HK-2 (cell line): ENCODE measurements around the gene MITF.
"Not testable (repeated sequence)": the region's sequence is repeated elsewhere in the genome, so short reads cannot be mapped to it uniquely, and the experiment has no call there.

Experiments
- DNase-seq: peaks from one replicate; pipeline ENCODE4 v3.0.0-alpha.2; 2018; ENCODE audit not compliant: unreplicated experiment

Gene MITF

GRCh38 chr3:69787436-69788168 lies 48.3 kb downstream of the MITF start:
- no peak for DNase-seq

DNA sequence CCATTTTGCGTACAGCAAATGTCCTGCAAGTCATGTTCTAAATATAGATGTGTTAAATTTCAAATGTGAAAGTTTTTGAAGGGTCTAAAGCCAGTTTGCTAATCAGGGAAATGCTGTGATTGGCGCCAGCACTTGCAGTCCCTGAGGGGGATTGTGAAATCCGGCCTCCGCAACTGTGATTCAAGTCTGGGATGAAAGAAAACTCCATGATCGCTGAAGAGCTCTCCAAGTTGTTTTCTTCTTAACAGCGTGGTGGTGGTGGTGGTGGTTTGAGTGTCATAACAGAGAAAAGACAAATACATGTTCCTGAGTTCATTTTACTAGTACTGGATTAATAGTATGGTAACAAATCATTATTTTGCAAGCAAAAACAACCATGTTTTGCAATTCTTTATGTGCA lies 51.8 kb downstream of the MITF start:
- no peak for DNase-seq

GRCh38 chr3:69791919-69792399 lies 52.7 kb downstream of the MITF start:
- no peak for DNase-seq

GRCh38 chr3:69796126-69796525 lies 56.9 kb downstream of the MITF start:
- not testable (repeated sequence) for DNase-seq

GRCh38 chr3:69803681-69804270 lies 64.5 kb downstream of the MITF start:
- DNase-seq, result no peak

DNA sequence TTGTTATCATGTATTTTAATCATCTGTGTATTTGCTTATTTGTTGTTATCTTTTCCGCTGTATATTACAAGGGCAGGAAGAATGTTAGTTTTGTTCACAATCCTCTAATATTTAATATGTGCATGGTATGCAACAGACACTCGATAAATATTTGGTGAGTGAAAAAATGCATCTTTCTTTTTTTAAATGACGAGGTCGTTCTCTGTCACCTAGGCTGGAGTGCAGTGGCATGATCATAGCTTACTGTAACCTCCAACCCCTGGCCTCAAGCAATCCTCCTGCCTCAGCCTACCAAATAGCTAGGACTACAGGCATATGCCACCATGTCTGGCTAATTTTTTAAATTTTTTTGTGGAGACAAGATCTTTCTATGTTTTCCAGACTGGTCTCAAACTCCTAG lies 66.2 kb downstream of the MITF start:
- no peak for DNase-seq

DNA sequence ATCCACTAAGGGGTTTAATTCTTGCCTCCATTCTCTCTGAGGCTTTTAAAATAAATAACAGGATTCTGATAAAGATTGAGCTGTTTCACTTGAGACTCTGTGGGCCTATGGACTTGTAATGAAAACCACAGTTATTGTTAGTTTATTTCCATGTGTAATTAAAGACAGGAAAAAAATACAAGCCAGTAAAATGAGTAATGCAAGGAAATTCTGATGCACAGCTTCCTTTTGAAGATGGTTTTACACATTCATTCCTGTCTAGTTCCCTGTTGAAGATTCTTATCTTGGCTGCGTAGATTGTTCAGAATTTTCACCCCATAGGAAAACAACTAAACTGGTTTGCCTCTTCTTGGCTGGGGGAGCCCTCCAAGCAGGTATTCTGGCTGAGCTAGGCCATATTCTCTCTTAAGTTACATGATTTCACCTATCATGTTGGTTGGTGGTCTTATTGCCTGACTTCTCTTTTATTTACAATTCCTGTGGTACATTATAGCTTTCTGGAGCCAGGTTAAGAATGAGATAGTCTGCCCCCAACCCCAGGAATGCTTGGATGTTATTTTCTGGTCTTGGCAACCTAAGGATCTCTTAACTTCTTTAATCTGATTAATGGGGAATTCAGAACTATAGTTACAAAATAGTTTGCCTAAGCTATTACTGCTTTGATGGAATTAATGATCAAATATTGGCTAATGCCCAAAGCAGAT lies 67.6 kb downstream of the MITF start:
- no peak for DNase-seq

DNA sequence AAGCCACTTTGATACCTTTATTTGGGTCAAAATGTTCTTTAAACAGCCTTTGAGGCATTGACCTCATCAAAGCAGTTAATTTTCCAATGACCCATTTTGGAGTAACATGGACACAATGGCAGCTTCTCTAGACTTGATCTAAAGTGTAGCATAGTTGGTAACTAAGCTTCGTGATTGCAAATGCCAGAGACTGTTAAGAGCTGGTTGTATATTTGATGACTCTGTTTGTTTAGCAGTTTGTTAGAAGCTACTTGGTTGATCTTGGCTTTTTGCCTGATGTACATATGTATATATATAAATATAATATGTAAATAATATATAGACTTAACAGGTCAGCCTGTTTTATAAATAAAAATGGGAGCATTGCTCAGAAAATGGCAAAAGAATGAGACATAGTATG lies 68.4 kb downstream of the MITF start:
- DNase-seq, result no peak

GRCh38 chr3:69809076-69809835 lies 70.0 kb downstream of the MITF start:
- no peak for DNase-seq

GRCh38 chr3:69811452-69812401 lies 72.5 kb downstream of the MITF start:
- no peak for DNase-seq

GRCh38 chr3:69815970-69816369 lies 76.7 kb downstream of the MITF start:
- no peak for DNase-seq

- DNase-seq, result no peak
Measured at GRCh38 chr3:69817988-69818387, 78.7 kb downstream of the MITF start.

DNA sequence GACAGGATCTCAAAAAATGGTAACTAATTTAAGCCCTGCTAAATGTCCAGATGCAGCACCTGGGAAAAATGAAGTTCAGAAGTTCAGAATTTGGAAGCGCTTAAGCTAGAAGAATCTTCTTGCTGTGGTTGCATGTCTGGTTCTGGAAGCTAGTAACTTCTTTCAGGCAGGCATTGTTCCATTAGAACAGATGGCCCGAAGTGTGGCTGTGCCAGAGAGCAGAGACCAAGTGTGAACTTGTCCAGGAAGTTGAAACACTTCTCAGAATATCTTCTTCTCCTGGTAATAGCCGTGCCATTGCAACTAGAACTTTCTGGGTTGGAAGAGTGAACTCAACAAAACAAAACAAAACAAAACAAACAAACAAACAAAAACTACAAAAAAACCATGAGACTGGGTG lies 80.0 kb downstream of the MITF start:
- no peak for DNase-seq

DNA sequence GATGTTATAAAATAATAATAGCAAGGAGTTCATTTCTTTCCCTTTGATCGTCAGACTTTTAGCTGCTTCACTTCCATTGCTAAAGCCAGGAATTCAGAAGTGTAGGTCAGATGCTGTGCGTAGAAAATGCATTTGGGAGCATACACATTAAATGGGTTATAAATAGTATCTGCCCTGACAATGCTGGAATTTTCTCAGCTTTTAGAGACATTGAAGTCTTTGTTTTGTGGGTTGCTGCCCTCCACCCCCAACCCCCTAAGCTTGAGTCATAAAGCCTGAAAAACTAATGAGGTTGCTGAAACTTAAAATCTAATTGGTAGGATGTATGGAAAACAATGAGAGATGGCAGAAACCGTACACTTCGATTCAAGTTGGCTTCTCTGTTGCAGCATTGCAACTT lies 81.9 kb downstream of the MITF start:
- no peak for DNase-seq

- DNase-seq, result no peak
Measured at GRCh38 chr3:69823743-69824142, 84.5 kb downstream of the MITF start.

GRCh38 chr3:69825446-69825845 lies 86.2 kb downstream of the MITF start:
- no peak for DNase-seq

DNA sequence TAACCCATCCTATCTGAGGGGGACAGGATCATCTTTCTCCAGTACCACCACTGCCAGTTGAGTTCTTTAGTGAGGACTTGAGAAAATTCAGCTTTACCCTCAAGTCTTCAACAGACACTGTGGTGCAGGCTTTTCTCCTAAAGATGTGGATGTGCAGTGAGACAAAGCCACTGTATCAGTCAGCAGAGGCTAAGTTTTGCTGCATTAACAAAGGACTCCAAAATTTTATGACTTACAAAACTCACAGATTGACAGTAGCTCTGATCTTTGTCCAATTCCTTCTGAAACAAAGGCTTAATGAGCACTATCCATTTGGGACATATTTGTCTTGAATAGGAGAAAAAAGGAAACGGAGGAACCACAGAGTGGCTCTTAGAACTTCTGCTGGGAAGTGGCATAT lies 87.9 kb downstream of the MITF start:
- no peak for DNase-seq

DNA sequence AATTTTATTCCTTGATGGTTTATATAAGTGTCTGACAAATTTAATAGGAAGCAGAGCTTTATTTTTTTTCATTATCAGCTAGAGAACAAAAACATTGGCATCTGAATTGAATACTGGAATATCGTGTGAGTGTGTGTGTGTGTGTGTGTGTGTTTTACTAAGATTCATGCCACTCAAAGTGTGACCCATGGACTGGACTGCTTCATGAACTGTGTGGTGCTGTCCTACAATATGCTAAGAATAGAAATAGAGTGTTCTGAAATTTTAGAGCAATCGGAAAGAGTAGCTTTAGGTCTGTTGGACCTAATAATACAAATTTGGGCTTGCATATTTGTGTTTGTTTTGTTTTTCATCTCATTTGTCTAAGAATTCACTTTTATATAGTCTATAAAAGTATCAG lies 89.6 kb downstream of the MITF start:
- DNase-seq, result no peak

DNA sequence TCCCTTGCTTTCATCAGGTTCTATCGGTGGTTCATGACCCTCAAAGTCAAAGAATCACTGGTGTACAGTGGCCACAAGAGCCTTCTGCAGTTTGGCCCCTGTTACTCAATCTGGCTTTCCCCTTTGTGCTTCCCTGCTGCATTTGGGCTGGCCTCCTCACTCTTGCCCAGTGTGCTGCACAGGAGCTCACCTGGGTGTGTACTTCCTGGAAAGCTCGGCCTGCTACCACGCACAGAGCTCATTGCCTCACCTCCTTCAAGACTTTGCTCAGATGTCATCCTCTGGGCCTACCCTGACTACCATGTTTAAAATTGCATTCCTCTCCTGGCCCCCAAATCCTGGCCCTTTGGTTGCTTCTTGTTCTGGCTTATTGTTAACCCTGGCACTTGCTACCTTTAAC lies 90.9 kb downstream of the MITF start:
- DNase-seq, result no peak

GRCh38 chr3:69831737-69832136 lies 92.5 kb downstream of the MITF start:
- no peak for DNase-seq

GRCh38 chr3:69833591-69833990 lies 94.3 kb downstream of the MITF start:
- no peak for DNase-seq
